WTC11 (cell line): Measurements from ENCODE around the gene AIG1. TPM values are rescaled to one million over a fixed set of nuclear protein-coding genes. Genes with fewer than 3 reads are reported as not detected.
"Not testable (repeated sequence)": the region's sequence is repeated elsewhere in the genome, so short reads cannot be mapped to it uniquely, and the experiment has no call there.

Experiments
- ATAC-seq: fragments of 200-7000 bp; cut with Tn5 transposase; 2 replicates; pipeline ENCODE4 v1.10.0; 2021; ENCODE audit warnings: mild to moderate bottlenecking, moderate library complexity
- CTCF ChIA-PET: fragments of 300-600 bp; sonication (Branson Sonifier 250); formaldehyde crosslinking; loops from one replicate; lab custom pipeline; 2021; ENCODE audit warnings: antibody characterized with exemption; lab: Charles Lee
- POLR2A ChIA-PET: fragments of 350-600 bp; sonication (Branson Sonifier 250); formaldehyde crosslinking; loops from one replicate; lab custom pipeline; 2021; ENCODE audit warnings: antibody characterized with exemption; lab: Charles Lee
- DNase-seq: peaks from one replicate; pipeline ENCODE4 v3.0.0; 2021; ENCODE audit warnings: low spot score
- H3K27ac Mint-ChIP-seq: 2 replicates; pipeline ENCODE4 v1.8.0; 2021; ENCODE audit warnings: mixed read lengths
- H3K27me3 Mint-ChIP-seq: 2 replicates; pipeline ENCODE4 v1.8.0; 2021; ENCODE audit warnings: low read depth, mild to moderate bottlenecking, moderate library complexity, mixed read lengths
- H3K36me3 Mint-ChIP-seq: 2 replicates; pipeline ENCODE4 v1.8.0; 2021; ENCODE audit warnings: mixed read lengths
- H3K4me1 Mint-ChIP-seq: 2 replicates; pipeline ENCODE4 v1.8.0; 2022; ENCODE audit warnings: mixed read lengths
- H3K4me3 Mint-ChIP-seq: 2 replicates; pipeline ENCODE4 v1.8.0; 2021; ENCODE audit warnings: mild to moderate bottlenecking, moderate library complexity, mixed read lengths
- H3K9me3 Mint-ChIP-seq: 2 replicates; pipeline ENCODE4 v1.8.0; 2021; ENCODE audit warnings: mixed read lengths
- ARID4B ChIP-seq: sonication (generic); formaldehyde crosslinking; IDR thresholded peaks from 2 replicates; pipeline ENCODE4 v1.8.0; 2023; ENCODE audit warnings: missing genetic modification reagents, mild to moderate bottlenecking, borderline replicate concordance
- CREM ChIP-seq: sonication (generic); formaldehyde crosslinking; IDR thresholded peaks from 2 replicates; pipeline ENCODE4 v1.8.1; 2022; ENCODE audit warnings: mild to moderate bottlenecking, missing genetic modification reagents, moderate library complexity
- ESRRA ChIP-seq: sonication (generic); formaldehyde crosslinking; IDR thresholded peaks from 2 replicates; pipeline ENCODE4 v1.8.1; 2022; ENCODE audit warnings: mild to moderate bottlenecking, missing genetic modification reagents, borderline replicate concordance
- ETV6 ChIP-seq: sonication (generic); formaldehyde crosslinking; IDR thresholded peaks from 2 replicates; pipeline ENCODE4 v1.8.1; 2022; ENCODE audit warnings: mild to moderate bottlenecking, missing genetic modification reagents
- FOXP1 ChIP-seq: sonication (generic); formaldehyde crosslinking; IDR thresholded peaks from 2 replicates; pipeline ENCODE4 v1.8.0; 2022; ENCODE audit warnings: missing genetic modification reagents, mild to moderate bottlenecking, moderate library complexity, borderline replicate concordance
- GABPB1 ChIP-seq: sonication (generic); formaldehyde crosslinking; IDR thresholded peaks from 2 replicates; pipeline ENCODE4 v1.8.1; 2023; ENCODE audit warnings: mild to moderate bottlenecking, missing genetic modification reagents
- HMGXB4 ChIP-seq: sonication (generic); formaldehyde crosslinking; IDR thresholded peaks from 2 replicates; pipeline ENCODE4 v1.8.1; 2023; ENCODE audit warnings: mild to moderate bottlenecking, moderate library complexity, missing genetic modification reagents
- IRF1 ChIP-seq: sonication (generic); formaldehyde crosslinking; IDR thresholded peaks from 2 replicates; pipeline ENCODE4 v1.8.0; 2023; ENCODE audit warnings: missing genetic modification reagents
- NFATC4 ChIP-seq: fragments of 250-450 bp; sonication (Bioruptor Pico); IDR thresholded peaks from 2 replicates; pipeline ENCODE4 v1.9.0; 2021; ENCODE audit warnings: mild to moderate bottlenecking
- NFYB ChIP-seq: sonication (generic); formaldehyde crosslinking; conservative IDR thresholded peaks from 2 replicates; pipeline ENCODE4 v1.8.0; 2022; ENCODE audit warnings: low read depth, missing genetic modification reagents
- NR2C2 ChIP-seq: sonication (generic); formaldehyde crosslinking; IDR thresholded peaks from 2 replicates; pipeline ENCODE4 v1.8.0; 2022; ENCODE audit warnings: mild to moderate bottlenecking, missing genetic modification reagents
- ZNF232 ChIP-seq: sonication (generic); formaldehyde crosslinking; IDR thresholded peaks from 2 replicates; pipeline ENCODE4 v1.8.0; 2022; ENCODE audit warnings: mild to moderate bottlenecking, missing genetic modification reagents
- ZNF263 ChIP-seq: sonication (generic); formaldehyde crosslinking; IDR thresholded peaks from 2 replicates; pipeline ENCODE4 v1.8.1; 2022; ENCODE audit warnings: low read depth, mild to moderate bottlenecking, moderate library complexity, missing genetic modification reagents
- ZNF416 ChIP-seq: fragments of 250-450 bp; sonication (Bioruptor Pico); IDR thresholded peaks from 2 replicates; pipeline ENCODE4 v1.9.0; 2021; ENCODE audit warnings: mild to moderate bottlenecking, inconsistent platforms
- ZNF423 ChIP-seq: fragments of 250-450 bp; sonication (Bioruptor Pico); IDR thresholded peaks from 2 replicates; pipeline ENCODE4 v2.1.2; 2022; ENCODE audit warnings: mild to moderate bottlenecking, moderate library complexity
- ZNF671 ChIP-seq: fragments of 250-450 bp; sonication (Bioruptor Pico); IDR thresholded peaks from 2 replicates; pipeline ENCODE4 v1.8.0; 2021; ENCODE audit warnings: mild to moderate bottlenecking
- total RNA-seq: library from RNA; stranded (reverse); gene quantifications from 3 replicates; pipeline ENCODE4 v1.2.3, GENCODE V29; 2021

Gene AIG1
- total RNA-seq, 1 experiment from 2014 or later: 38.8 TPM

- peak overlapping the region; percentile 60 for H3K27ac Mint-ChIP-seq
- TF ChIP-seq ETV6 (CRISPR knock-in tag) (no peak), FOXP1 (CRISPR knock-in tag) (no peak), ARID4B (no peak), NFATC4 (no peak), CREM (CRISPR knock-in tag) (no peak), ZNF232 (CRISPR knock-in tag) (no peak), IRF1 (CRISPR knock-in tag) (no peak)
Measured at GRCh38 chr6:143078468-143079324, 18.0 kb downstream of the AIG1 start.

DNA sequence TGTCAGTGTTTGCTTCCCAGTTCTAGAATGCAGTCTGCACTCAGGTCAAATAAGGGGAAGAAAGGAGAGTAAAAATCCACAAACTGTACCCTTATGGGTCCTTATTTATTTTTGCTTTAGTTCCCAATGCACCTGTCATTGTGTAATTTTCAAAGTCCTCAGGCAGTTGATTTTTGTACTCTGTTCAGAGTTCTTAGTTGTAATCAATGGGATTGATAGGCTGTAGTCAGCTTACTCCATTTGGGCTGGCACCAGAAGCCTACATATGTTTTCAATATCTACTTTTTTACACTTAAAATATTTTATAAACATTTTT is 18.6 kb downstream of the AIG1 start:
- POLR2A ChIA-PET: no interaction called here
- Mint-ChIP-seq H3K36me3 (peaks cover 3% of the 10 kb centered on the region), H3K9me3 (peaks cover 9% of the 10 kb centered on the region)
- no peak for TF ChIP-seq FOXP1 (CRISPR knock-in tag)
- TF ChIP-seq GABPB1: no peak
- TF ChIP-seq ZNF671 (CRISPR knock-in tag): no peak
- TF ChIP-seq ARID4B: no peak
- TF ChIP-seq NR2C2 (CRISPR knock-in tag): no peak
- TF ChIP-seq IRF1 (CRISPR knock-in tag): no peak
- no peak for TF ChIP-seq HMGXB4
- TF ChIP-seq ZNF263 (CRISPR knock-in tag): no peak
- TF ChIP-seq NFATC4: no peak
- no peak for TF ChIP-seq ESRRA
- TF ChIP-seq ZNF416 (CRISPR knock-in tag): no peak
- no peak for TF ChIP-seq ZNF423 (CRISPR knock-in tag)
- TF ChIP-seq NFYB (CRISPR knock-in tag): no peak
- TF ChIP-seq, all 79 proteins: peak for 0
- no peak for DNase-seq
- Mint-ChIP-seq H3K4me1 (peaks cover 19% of the 10 kb centered on the region), H3K4me3 (no peak overlapping the region), H3K27me3 (no peaks in the 10 kb centered on the region), H3K27ac (peak overlapping the region; percentile 60)
- ATAC-seq: no peak
- CTCF ChIA-PET: no interaction called here

More at GRCh38 chr6:143078468-143079324, 18.0 kb downstream of the AIG1 start:
- Mint-ChIP-seq H3K27me3 (no peaks in the 10 kb centered on the region), H3K36me3 (peaks cover 7% of the 10 kb centered on the region), H3K4me1 (peaks cover 19% of the 10 kb centered on the region), H3K4me3 (no peak overlapping the region), H3K9me3 (peaks cover 15% of the 10 kb centered on the region)
- no peak for DNase-seq
- ChIA-PET CTCF (no interaction called here), POLR2A (no interaction called here)
- ATAC-seq: no peak

GRCh38 chr6:143082274-143082673 is 21.6 kb downstream of the AIG1 start:
- H3K9me3 Mint-ChIP-seq, CTCF ChIA-PET, H3K4me3 Mint-ChIP-seq, H3K27me3 Mint-ChIP-seq, H3K36me3 Mint-ChIP-seq, H3K27ac Mint-ChIP-seq, DNase-seq, POLR2A ChIA-PET, ATAC-seq: not testable (repeated sequence)
- peaks cover 22% of the 10 kb centered on the region for H3K4me1 Mint-ChIP-seq

- peaks cover 13% of the 10 kb centered on the region for H3K4me1 Mint-ChIP-seq
- ATAC-seq, DNase-seq, H3K9me3 Mint-ChIP-seq, H3K27me3 Mint-ChIP-seq, H3K4me3 Mint-ChIP-seq, H3K36me3 Mint-ChIP-seq, POLR2A ChIA-PET, H3K27ac Mint-ChIP-seq, CTCF ChIA-PET: not testable (repeated sequence)
Measured at GRCh38 chr6:143084019-143084418, 23.3 kb downstream of the AIG1 start.
